HG02973 (cell line): ENCODE measurements around the gene TPSG1.

Experiments
- ATAC-seq: cut with Tn5 transposase; IDR thresholded peaks from one replicate; pipeline ENCODE4 v1.9.1; 2021; ENCODE audit warnings: moderate library complexity; ENCODE audit not compliant: unreplicated experiment

The TPSG1 gene

GRCh38 chr16:1217526-1217925 lies 7.5 kb downstream of the TPSG1 start:
- ATAC-seq = no peak

DNA sequence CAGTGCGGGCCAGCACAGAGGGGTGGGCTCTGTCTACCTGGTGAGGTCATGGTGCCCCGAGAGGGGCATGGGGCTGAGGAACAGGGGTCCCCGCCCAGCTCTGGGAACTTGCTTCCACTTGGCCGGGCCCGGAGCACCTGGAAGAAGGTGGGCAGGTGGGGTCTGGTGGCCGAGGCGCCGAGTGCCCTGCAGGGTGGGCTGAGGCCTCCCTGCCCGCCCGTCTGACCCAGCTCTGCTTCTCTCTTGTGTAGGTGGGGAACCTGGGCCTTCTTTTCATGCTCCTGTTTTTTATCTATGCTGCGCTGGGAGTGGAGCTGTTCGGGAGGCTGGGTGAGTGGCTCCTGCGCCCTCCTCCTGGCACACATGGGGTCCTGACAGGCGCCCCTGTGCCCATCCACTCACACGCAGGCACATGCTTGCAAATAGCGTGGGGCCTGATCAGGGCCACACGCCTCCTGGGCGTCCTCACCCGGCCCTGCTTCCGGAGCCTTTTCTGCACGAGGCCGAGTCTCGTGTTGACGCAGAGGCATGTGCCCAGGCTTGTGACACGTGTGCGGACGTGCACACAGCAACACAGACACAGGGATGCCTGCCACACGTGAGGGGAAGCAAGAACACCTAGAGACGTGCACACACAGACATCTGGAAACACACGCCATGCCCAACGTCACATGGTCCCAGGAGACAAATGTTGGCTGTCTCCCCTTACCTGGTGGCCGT lies 8.2 kb downstream of the TPSG1 start:
- no peak for ATAC-seq

DNA sequence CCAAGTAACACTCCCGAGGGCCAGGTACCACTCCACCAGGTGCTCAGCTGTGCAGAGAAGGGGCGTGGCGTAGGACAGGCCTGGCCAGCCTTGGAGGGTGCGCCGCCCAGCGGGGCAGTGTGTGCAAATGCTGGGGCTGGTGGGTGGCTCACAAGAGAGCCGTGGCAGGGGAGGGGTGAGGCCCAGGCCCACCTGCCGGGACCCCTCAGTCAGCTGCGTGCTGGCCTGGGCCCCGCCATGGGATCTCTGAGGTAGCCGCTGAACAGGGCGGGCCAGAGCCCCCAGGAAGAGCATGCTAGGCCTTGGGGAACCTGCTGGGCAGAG lies 8.8 kb downstream of the TPSG1 start:
- ATAC-seq = no peak

- ATAC-seq = no peak
Observed at GRCh38 chr16:1215574-1216295, 9.3 kb downstream of the TPSG1 start.

GRCh38 chr16:1214719-1215118 lies 10.3 kb downstream of the TPSG1 start:
- ATAC-seq = no peak

DNA sequence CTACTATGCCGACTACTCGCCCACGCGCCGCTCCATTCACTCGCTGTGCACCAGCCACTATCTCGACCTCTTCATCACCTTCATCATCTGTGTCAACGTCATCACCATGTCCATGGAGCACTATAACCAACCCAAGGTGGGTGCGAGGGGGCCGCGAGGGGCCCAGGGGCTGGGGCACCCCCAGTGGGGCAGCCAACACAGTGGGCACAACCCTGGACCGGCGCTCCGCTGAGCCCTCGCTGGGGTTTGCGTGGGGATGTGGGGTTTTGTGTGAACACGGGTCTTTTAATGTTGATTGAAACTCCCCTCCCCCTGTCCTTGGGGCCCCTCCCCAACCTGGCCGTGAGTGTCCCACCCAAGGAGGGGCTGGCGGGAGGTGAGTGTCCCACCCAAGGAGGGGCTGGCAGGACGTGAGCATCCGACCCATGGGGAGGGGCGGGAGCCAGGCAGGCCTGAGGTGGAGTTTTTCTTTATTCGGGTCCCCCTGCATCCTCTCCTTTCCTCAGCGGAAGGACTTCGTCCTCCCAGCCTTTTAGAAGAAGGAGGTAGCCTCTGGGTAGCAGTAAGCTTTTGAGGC lies 11.2 kb downstream of the TPSG1 start:
- ATAC-seq = no peak

DNA sequence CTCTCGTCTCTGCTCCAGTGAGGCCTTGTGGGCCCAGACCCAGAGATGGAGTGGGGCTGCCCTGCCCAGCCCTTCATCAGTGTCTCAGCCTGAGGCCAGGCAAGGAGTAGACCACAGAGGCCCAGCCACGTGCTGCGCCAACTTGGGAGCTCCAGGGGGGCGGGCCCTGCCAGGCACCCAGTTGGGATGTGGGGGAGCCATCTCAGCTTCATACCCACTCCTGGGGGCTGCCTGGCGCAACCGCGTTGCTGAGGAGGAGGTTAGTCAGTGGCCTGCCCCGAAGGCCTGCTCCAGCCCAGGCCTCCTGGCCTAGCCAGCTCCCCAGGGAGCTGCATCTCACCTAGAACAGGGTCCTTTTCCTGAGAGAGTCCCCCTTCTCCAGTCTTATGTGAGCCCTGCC lies 11.8 kb downstream of the TPSG1 start:
- ATAC-seq = no peak

DNA sequence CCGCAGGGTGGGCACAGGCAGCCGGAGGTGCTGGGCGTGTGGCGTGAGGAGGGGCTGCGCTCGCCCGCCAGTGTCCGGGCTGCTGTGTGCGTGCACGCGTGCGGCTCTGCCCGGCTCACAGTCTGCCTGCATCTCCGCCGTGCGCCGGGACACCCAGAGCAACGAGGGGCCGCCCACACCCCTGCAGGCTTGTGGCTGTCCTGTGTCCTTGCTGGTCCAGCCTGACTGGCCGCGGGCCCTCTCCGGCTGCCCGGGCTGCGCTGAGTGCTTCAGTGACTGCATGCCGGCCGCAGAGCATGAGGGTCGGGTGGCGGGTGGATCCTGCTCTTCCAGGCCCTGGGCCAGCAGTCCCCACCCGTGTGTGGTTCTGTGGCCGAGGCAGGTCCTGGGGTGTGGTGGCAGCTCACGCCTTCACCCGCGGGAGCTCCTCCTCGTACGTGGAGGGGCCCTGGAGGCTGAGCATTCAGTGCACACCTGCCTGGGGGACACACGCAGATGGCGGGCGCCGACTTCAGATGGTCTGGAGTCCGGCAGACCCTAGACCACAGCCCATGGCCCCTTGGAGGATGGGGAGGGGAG lies 12.4 kb downstream of the TPSG1 start:
- no peak for ATAC-seq

- no peak for ATAC-seq
Observed at GRCh38 chr16:1211451-1212268, 13.4 kb downstream of the TPSG1 start.

DNA sequence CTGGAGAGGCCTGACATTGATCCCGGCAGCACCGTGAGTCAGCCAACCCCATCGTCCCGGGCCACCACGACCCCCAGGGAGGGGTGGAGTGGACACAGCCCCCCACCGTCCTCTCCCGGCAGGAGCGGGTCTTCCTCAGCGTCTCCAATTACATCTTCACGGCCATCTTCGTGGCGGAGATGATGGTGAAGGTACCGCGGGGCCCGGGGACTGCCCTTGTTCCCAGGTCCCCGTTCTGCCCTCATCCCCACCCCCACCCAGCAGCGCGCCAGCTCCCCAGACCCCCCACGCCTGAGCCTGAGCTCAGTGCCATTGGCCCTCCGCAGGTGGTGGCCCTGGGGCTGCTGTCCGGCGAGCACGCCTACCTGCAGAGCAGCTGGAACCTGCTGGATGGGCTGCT lies 14.6 kb downstream of the TPSG1 start:
- ATAC-seq = no peak

GRCh38 chr16:1209081-1209480 lies 16.0 kb downstream of the TPSG1 start:
- no peak for ATAC-seq

GRCh38 chr16:1208239-1208830 lies 16.7 kb downstream of the TPSG1 start:
- ATAC-seq = no peak

DNA sequence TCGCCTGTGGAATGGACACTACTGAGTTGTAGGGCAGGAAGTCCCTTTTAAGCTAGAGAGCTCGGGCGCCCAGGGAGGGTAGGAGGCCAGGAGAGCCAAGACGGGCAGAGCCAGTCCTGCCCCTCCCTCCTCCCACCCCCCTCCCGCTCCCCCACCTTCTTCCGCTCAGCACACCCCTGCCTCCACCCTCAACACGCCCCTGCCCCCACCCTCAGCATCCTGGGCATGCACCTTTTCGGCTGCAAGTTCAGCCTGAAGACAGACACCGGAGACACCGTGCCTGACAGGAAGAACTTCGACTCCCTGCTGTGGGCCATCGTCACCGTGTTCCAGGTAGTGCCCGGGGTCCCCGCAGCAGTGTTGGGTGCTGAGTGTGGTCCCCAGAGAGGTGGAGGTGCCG lies 18.3 kb downstream of the TPSG1 start:
- no peak for ATAC-seq

GRCh38 chr16:1206326-1206725 lies 18.7 kb downstream of the TPSG1 start:
- no peak for ATAC-seq

- no peak for ATAC-seq
Observed at GRCh38 chr16:1204933-1205332, 20.1 kb downstream of the TPSG1 start.

GRCh38 chr16:1202274-1202673 lies 22.8 kb downstream of the TPSG1 start:
- ATAC-seq = no peak

DNA sequence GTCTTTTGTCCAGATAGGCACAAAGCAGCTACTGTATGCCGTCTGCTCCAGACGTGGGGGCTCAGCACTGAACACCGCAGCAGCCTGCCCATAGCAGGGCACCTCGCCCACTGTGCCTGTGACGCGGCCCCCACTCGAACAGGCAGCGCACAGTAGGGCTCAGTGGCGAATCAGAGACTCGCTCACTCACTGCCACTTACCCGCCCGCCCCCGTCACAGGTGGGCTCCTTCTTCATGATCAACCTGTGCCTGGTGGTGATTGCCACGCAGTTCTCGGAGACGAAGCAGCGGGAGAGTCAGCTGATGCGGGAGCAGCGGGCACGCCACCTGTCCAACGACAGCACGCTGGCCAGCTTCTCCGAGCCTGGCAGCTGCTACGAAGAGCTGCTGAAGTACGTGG lies 23.6 kb downstream of the TPSG1 start:
- no peak for ATAC-seq

DNA sequence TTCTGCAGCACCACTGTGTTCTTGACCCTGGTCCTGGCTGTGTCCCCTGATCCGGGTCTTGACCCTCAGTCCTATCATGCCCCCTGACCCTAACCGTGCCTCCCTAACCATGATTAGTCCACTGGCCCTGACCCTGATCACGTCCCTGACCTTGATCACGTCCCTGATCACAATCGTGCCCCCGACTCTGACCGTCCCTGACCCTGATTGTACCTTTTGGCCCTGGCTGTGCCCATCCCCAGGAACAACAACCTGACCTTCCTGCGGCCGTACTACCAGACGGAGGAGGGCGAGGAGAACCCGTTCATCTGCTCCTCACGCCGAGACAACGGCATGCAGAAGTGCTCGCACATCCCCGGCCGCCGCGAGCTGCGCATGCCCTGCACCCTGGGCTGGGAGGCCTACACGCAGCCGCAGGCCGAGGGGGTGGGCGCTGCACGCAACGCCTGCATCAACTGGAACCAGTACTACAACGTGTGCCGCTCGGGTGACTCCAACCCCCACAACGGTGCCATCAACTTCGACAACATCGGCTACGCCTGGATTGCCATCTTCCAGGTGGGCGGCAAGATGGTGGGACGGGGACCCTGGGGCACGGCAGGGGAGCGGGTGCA lies 24.9 kb downstream of the TPSG1 start:
- no peak for ATAC-seq

DNA sequence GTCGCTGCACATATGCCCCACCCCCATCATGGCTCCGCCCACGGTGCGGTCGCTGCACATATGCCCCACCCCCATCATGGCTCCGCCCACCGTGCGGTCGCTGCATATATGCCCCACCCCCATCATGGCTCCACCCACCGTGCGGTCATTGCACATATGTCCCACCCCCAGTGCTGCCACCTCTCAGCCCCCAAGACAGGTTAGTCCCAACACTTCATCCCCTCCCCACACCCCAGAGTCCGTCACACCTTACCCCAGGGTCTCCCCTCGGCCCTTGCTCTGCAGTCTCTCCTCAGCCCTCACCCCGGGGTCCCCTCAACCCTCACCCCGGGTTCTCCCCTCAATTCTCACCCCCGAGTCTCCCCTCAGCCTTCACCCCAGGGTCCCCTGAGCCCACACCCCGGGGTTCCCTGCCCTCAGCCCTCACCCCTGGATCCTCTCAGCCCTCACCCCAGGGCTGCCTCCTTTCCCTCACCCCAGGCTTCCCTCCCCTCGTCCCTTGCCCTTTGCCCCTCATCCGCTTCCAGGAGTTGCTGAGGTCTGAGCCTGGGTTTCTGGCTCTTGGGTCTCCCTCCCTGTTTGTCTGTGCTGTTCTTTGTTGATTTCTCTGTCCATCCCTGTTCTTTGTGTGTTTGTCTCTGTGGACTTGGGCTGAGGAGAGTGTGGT lies 25.6 kb downstream of the TPSG1 start:
- ATAC-seq = no peak
